ENCODE results near the gene TNS3. TPM values are rescaled to one million over a fixed set of nuclear protein-coding genes. Genes with fewer than 3 reads are reported as not detected.

The TNS3 gene
- total RNA-seq, 1 experiment from 2014 or later = 135 TPM

DNA sequence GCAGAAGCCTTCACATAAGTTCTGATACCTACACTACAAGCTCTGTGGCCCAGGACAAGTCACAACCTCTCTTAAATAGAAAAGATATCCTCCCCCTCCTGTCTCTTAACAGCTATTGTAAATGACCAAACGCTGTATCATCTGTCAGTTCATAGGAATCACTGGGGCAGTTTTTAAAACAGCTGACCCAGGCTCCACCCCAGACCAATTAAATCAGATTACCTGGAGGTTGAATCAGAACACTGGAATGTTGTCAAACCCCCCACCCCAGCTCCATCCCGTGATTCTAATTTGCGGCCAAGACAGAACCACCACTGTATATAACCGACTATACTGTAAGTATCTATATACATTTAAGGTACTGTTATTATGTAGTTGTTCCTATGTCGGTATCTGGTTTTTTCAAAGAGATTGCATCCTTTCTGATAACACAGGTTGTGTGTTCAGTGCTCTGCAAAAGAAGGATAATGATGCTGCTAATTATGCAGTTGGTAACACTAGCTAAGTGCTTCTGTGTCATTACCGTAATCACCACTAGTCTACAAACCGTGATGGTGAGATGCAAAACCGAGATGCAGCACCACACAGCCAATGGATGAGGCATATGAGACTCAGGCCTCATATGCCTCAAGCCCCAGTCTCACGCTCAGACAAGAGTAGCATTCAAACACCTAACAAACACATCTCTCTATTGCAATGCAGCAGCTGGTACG is 47.4 kb downstream of the TNS3 start:
- peak overlapping the region; percentile 42 for H3K27ac Mint-ChIP-seq (ENCODE audit: unreplicated experiment)
- H3K9me3 Mint-ChIP-seq (ENCODE audit: low read depth, unreplicated experiment) = peaks cover 3% of the 10 kb centered on the region
- CTCF ChIA-PET = interaction anchor here (0.6 to 1.7 kb wide), 18 partner anchors 11 to 284 kb away, joined by 3 to 7 read pairs (median 3); no protein-coding TSS in a partner anchor
- peaks cover 16% of the 10 kb centered on the region for H3K36me3 Mint-ChIP-seq (ENCODE audit: insufficient read depth, unreplicated experiment)
- H3K27me3 Mint-ChIP-seq (ENCODE audit: unreplicated experiment) = no peaks in the 10 kb centered on the region
- no TSS peak for BruUV-seq (replicated peaks)
- intact Hi-C loops (cut with micrococcal nuclease; ENCODE audit: unreplicated experiment) = loop anchor here (1.0 to 2.0 kb wide), 3 partner anchors 42 to 284 kb away; no protein-coding TSS in a partner anchor
- peaks cover 53% of the 10 kb centered on the region for H3K4me1 Mint-ChIP-seq (ENCODE audit: low read depth, unreplicated experiment)
- DNase-seq = peak; percentile 84
- TF ChIP-seq CTCF (IDR thresholded peaks at IDR 0.05; ENCODE audit: unreplicated experiment) = peak; percentile 39
- no peak overlapping the region for H3K4me3 Mint-ChIP-seq (ENCODE audit: low read depth, unreplicated experiment)

- BruUV-seq (replicated peaks) = no TSS peak
- Mint-ChIP-seq H3K4me3 (ENCODE audit: low read depth, unreplicated experiment) (no peak overlapping the region), H3K27ac (ENCODE audit: unreplicated experiment) (no peak overlapping the region), H3K4me1 (ENCODE audit: low read depth, unreplicated experiment) (peaks cover 33% of the 10 kb centered on the region), H3K36me3 (ENCODE audit: insufficient read depth, unreplicated experiment) (peaks cover 32% of the 10 kb centered on the region), H3K27me3 (ENCODE audit: unreplicated experiment) (no peaks in the 10 kb centered on the region), H3K9me3 (ENCODE audit: low read depth, unreplicated experiment) (peaks cover 3% of the 10 kb centered on the region)
- no peak for DNase-seq
- TF ChIP-seq CTCF (IDR thresholded peaks at IDR 0.05; ENCODE audit: unreplicated experiment) = no peak
- CTCF ChIA-PET = no interaction called here
- intact Hi-C loops (cut with micrococcal nuclease; ENCODE audit: unreplicated experiment) = no loop called here
These were observed 50.1 kb downstream of the TNS3 start for GRCh38 chr7:47531584-47532492.

DNA sequence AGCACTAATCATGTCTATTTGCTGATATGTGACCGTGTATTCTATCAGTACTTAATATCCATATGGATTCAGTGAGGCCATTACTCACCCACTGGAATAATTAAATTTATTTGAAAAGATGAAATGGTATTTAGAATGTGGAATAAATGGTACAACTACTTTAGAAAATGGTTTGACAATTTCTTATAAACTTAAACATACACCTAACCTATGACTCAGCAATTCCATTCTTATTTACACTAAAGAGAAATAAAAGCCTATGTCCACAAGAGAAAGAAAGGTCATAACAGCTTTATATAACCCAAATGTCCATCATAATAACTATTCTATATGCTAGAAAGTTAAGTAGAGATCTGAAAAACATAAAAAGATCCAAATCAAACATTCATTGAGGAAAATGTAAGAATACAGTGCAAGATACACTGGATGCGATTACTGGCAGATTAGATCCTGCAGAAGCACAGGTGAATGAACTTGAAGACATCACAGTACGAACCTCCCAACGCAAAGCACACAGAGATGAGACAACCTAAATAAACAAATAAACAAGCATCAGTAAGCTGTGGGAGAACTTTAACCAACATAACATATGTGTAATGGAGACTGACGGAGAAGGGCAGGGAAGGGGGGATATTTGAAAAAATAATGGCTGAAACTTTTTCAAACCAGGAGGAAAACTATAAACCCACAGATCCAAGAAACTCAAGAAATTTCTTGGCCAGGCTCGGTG is 51.9 kb downstream of the TNS3 start:
- intact Hi-C loops (cut with micrococcal nuclease; ENCODE audit: unreplicated experiment) = no loop called here
- Mint-ChIP-seq H3K4me3 (ENCODE audit: low read depth, unreplicated experiment) (no peak overlapping the region), H3K4me1 (ENCODE audit: low read depth, unreplicated experiment) (peaks cover 25% of the 10 kb centered on the region), H3K27ac (ENCODE audit: unreplicated experiment) (no peak overlapping the region), H3K9me3 (ENCODE audit: low read depth, unreplicated experiment) (peaks cover 3% of the 10 kb centered on the region), H3K27me3 (ENCODE audit: unreplicated experiment) (no peaks in the 10 kb centered on the region), H3K36me3 (ENCODE audit: insufficient read depth, unreplicated experiment) (peaks cover 47% of the 10 kb centered on the region)
- BruUV-seq (replicated peaks) = no TSS peak
- CTCF ChIA-PET = interaction anchor here (0.6 kb wide), 2 partner anchors 55 to 253 kb away, joined by 3 to 4 read pairs; no protein-coding TSS in a partner anchor
- no peak for TF ChIP-seq CTCF (IDR thresholded peaks at IDR 0.05; ENCODE audit: unreplicated experiment)
- no peak for DNase-seq

- Mint-ChIP-seq H3K27me3 (ENCODE audit: unreplicated experiment) (no peaks in the 10 kb centered on the region), H3K4me1 (ENCODE audit: low read depth, unreplicated experiment) (peaks cover 19% of the 10 kb centered on the region), H3K36me3 (ENCODE audit: insufficient read depth, unreplicated experiment) (peaks cover 47% of the 10 kb centered on the region), H3K4me3 (ENCODE audit: low read depth, unreplicated experiment) (no peak overlapping the region), H3K9me3 (ENCODE audit: low read depth, unreplicated experiment) (peaks cover 3% of the 10 kb centered on the region), H3K27ac (ENCODE audit: unreplicated experiment) (no peak overlapping the region)
- intact Hi-C loops (cut with micrococcal nuclease; ENCODE audit: unreplicated experiment) = no loop called here
- CTCF ChIA-PET = interaction anchor here (0.6 kb wide), 2 partner anchors 55 to 253 kb away, joined by 3 to 4 read pairs; no protein-coding TSS in a partner anchor
- TF ChIP-seq CTCF (IDR thresholded peaks at IDR 0.05; ENCODE audit: unreplicated experiment) = no peak
- DNase-seq = no peak
- BruUV-seq (replicated peaks) = no TSS peak
These were observed 52.5 kb downstream of the TNS3 start for GRCh38 chr7:47529405-47529804.
